CD1c-positive myeloid dendritic cell (primary cell): ENCODE data around the gene ODAD3.
"Not testable (repeated sequence)": the region's sequence is repeated elsewhere in the genome, so short reads cannot be mapped to it uniquely, and the experiment has no call there.

Experiments
- DNase-seq: peaks from one replicate; pipeline ENCODE4 v3.0.0-alpha.2; 2016; ENCODE audit errors: extremely low spot score

The ODAD3 gene

DNA sequence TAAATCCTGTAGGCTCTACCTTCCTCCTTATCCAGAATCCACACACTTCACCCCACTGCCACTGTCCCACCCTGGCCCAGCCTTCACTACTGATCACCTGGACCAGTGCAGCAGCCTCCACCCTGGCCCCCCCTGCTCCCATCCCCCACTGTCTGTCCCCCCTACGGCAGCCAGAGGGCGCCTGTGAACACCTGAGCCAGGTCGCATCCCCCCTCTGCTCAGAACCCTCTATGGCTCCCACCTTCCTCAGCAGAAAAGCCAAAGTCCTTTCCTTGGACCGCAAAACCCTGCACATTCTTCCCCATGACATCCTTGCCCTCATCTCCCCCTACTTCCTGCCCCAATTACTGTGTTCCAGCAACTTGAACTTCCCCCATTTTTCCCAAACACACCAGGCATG lies 25.3 kb upstream of the ODAD3 start:
- DNase-seq, result no peak

DNA sequence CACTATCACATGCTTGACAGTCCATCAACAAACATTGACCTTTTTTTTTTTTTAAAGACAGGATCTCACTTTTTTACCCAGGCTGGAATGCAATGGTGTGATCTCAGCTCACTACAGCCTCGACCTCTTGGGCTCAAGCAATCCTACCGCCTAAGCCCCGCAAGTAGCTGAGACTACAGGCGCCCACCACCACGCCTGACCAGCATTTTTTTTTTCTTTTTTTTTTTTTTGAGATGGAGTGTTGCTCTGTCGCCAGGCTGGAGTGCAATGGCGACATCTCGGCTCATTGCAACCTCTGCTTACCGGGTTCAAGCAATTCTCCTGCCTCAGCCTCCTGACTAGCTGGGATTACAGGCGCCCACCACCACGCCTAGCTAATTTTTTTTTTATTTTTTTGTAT lies 24.0 kb upstream of the ODAD3 start:
- DNase-seq, result not testable (repeated sequence)

DNA sequence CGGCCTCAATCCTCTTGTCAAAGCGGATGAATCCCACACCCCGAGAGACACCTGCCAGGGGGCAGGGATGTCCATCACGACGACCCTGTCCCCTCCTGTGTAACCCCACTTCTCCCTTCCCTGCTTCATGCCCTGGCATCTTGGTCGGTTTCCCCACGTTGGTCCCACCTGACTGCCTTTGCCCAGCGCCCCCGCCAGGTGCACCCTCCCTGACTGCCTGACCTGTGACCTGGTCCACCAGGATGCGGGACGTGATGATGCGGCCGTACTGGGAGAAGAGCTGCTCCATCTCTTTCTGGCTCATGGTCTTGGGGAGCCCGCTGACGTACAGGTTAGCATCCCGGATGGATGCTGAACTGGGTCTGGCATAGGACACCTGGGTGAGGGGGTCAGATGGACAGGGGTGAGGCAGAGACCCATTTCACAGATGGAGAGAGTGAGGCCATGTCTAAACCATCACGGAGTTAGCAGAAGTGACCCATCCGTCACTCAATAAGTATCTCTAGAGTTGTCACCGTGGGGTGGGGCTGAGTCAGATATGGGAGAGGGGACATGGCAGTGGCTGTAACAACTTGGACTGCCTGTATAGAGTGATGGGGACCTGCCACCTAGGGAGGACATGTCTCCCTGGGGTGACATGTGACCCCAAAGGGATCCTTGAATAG lies 23.4 kb upstream of the ODAD3 start:
- DNase-seq, result no peak

DNA sequence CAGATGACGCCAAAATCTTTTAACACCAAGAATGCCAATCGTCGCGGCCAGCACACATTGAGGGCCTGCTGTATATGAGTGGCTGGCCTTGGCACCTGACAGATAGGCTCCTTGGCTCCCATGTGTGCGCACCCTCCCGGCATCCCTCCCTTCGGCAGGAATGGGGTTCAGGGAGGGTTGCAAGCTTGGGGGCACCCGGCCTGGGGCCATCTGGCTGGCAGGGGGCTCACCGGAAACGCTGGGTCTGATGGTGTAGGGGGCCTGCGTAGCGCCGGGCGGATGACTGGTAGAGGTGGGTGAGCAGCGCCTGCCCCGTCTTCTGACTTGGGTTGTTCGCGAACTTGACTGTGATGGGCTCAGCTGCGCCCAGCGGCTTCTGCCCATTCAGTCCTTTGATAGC lies 22.9 kb upstream of the ODAD3 start:
- no peak for DNase-seq

DNA sequence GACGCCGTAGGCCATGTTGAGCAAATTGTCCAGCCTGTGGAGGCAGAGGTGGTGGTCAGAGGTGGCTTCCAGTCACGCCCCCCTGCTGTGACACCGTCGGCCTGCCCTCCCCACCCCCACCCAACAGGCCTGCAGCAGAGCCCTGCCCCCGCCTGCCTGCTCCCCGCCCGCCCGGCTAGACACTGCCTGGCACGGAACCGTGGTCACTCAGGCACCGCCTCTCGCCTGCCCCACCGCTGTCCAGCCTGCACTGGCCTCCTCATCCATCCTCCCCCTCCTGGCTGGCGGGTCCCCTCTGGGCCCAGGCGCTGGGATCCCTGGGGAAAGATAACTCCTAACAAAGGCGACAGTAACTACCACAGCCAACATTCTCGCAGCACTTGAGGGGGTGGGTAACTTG lies 22.2 kb upstream of the ODAD3 start:
- no peak for DNase-seq

DNA sequence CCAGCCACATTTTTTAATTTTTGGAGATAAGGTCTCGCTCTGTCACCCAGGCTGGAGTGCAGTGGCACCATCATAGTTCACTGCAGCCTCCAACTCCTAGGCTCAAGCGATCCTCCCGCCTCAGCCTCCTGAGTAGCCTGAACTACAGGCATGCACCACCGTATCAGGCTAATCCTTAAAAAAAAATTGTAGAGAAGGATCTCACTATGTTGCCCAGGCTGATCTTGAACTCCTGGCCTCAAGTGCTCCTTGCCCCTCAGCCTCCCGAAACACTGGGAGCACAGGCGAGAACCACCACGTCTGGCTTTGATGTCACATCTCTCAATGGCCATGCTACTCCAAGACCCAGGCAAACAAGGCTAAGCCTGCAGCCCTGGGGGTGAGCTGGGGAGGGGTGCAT lies 21.7 kb upstream of the ODAD3 start:
- DNase-seq, result no peak

DNA sequence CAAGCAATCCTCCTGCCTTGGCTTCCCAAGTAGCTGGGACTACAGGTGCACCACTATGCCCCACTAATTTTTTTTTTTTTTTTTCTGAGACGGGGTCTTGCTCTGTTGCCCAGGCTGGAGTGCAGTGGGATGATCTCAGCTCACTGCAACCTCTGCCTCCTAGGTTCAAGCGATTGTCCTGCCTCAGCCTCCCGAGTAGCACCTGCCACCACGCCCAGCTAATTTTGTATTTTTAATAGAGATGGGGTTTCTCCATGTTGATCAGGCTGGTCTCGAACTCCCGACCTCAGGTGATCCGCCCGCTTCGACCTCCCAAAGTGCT lies 20.3 kb upstream of the ODAD3 start:
- not testable (repeated sequence) for DNase-seq

DNA sequence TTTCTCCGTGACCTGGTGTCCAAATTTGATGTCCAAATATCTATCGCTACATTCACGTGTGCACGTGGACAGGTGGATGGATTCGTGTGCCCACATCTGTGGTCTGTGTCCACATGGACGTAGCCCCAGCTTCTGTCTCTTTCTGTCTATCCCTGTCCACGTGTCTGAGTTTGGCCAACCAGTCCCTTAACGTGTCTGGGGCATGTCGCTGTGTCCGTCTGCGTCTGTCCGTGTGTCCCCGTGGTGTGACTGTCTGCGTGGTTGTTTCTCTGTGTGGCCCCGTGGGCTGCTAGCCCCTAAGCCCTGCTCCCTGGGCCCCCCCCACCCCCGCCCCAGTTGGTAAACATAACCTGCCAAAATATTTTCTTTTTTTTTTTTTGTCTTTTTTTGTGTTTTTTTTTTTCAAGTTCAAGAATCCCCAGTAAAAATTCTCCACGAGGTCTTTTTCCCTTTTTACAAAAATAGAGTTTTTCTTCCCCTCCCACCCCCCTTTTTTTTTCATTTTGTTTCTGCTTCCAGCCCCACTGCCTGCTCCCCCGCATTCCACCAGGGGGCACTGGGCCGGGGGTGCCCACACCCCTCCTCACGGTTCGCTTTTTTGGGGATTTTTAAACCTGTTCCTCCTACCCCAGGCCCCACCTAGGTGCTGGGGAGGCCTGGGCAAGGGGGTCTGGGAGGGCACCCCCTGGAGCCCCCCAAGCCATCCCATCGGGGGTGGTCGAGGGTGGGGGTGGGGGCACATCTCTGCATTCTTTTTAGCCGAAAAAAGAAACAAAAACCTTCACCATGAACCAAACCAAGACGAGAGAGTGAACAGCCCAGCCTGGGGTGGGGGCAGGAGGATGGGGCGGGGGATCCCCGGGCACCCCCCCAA lies 18.8 kb upstream of the ODAD3 start:
- no peak for DNase-seq

DNA sequence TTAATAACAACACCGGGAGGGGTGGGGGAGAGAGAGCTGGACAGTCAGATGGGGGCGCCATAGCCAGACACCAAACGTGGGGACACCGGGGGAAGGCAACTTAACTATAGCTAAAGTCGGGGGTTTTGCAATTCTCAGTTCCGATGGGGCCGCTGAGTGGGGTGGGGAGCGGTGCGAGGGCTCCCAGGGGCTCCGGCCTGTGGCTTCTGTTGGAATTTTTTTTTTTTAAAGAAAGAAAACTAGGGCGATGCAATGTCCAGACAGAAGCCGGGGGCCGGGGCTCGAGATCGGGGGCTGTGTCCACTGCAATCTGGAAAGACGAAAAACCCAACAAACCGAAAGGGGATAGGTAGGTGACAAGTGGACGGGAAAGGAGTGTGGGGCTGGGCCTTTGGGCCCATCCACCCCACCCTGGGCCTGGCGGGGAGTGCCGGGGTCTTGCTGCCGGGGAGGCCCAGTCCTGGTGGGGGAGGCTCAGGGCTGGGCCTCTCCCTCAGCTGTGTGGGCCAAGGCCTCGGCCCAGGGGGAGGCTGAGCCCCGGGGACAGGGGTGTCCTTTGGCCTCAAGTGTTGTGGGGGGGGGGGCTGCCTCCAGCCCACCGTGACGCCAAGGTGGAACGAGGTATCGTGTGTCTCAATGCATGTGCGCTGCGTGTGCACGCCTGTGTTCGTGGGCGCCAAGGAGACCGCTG lies 17.8 kb upstream of the ODAD3 start:
- DNase-seq, result no peak

DNA sequence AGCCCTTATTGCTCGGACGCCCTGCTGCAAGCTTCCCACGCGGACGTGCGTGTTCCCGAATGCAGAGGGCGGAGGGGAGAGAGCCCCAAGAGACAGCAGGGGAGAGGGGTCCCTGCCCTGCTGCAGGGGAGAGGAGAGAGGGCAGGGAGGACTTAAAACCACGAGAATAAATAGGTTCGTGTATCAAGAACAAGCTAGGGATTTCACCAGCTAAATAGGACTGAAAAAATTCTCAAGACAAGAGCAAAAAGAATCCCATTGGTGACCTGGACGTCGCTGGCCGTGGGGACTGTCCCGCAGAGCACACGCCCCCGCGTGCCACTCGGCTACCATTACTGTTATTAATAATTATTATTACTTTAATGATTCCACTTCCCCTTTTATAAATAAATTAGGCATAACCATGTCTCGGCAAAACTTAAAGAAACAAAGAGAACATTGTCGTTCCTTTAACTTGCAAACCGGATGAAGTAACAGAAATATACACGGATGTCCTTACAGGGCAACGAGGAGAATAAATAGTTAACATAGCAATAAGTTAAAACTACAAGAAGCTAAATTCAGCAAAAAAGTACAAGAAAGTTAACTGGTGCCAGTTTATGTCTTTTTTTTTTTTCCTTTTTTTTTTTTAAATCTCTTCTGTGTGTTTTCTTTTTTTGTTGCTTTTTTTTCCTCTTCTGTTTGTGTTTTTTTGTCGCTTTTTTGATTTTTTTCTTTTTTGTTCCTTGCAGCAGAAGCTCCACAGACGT lies 17.1 kb upstream of the ODAD3 start:
- no peak for DNase-seq

DNA sequence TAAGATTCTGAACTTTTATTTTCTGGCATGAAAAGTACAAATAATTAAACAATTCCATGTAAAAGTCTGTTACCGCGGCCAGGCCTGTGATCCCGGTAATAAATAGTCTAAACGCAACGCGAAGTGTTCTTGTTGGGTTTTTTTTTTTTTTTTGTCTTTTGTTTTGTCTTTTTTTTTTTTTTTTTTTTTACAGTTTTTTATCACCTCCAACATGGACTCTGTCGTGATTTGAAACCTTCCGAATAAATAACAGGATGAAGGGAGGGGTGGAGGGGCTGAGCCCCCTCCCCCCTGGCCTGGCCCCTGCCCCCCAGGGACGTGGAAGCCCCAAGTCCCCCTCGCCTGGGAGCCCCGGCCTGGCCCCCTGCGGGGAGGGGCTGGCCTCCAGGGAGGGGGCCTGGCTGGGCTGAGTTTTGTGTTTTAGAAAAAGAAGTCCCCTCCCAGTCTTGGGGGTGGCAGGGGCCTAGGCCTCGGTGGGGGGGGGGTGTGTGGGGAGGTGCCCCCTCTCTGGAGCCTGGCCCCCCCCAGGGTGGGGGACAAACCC lies 16.5 kb upstream of the ODAD3 start:
- no peak for DNase-seq

DNA sequence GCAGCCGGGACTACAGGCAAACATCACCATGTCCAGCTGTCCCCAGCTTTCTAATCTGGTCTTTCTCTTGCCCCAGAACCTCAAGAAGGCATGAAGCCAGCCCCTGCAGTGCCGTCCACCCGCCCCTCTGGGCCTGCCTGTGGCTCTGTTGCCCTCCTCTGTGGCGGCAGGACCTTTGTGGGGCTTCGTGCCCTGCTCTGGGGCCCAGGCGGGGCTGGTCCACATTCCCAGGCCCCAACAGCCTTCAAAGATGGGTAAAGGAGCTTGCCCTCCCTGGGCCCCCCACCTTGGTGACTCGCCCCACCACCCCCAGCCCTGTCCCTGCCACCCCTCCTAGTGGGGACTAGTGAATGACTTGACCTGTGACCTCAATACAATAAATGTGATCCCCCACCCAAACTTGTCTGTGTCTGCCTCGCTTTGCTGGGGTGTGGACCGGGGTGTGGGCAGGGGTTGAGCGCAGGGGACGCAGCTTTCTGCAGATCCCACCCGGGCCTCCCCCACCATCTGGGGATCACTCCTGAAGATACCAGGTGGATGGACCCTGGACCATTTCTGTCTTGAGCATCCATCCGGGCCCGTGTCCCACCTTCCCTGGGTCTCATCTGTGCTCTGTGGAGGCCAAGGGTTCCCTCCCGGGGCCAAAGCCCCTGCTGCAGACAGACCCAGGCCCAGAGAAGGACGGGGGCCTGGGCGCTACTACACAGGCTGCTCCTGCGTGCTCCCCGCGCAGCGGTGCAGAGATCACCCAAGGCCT lies 15.8 kb upstream of the ODAD3 start:
- DNase-seq, result no peak

DNA sequence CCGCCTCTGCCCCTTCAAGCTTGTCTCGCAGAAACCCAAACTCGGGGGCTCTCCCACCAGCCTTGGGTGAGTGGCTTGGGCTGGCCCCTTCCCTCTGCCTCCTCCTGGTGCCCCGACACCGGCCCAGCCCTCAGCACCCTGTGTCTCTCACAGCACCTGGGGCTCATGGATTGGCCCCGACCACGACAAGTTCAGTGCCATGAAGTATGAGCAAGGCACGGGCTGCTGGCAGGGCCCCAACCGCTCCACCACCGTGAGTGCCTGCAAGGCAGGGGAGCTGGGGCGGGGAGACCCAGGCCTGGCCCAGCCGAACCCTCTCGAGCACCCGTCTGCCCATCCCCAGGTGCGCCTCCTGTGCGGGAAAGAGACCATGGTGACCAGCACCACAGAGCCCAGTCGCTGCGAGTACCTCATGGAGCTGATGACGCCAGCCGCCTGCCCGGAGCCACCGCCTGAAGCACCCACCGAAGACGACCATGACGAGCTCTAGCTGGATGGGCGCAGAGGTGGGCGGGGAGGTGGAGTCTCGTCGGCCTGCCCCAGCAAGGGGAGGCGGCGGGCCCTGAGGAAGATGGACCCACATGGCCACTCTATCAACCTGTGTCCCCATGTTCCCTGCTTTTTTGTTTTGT lies 14.1 kb upstream of the ODAD3 start:
- no peak for DNase-seq

DNA sequence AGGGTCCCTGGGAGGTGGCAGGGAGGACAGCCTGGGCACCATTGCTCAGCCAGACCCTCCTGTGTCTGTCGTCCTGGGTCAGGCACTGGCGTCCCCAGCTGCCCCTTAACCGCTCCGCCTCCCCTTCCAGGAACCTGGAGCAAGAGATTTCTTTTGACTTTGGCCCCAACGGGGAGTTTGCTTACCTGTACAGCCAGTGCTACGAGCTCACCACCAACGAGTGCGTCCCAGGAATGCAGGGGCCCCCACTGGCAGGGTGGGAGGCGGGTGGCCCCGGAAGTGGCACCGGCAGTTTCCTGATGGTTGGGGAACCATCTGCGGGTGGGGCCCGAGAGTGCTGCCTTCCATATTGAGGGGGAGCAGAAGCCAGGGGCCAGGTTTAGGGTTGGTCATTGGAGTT lies 13.5 kb upstream of the ODAD3 start:
- DNase-seq, result no peak

DNA sequence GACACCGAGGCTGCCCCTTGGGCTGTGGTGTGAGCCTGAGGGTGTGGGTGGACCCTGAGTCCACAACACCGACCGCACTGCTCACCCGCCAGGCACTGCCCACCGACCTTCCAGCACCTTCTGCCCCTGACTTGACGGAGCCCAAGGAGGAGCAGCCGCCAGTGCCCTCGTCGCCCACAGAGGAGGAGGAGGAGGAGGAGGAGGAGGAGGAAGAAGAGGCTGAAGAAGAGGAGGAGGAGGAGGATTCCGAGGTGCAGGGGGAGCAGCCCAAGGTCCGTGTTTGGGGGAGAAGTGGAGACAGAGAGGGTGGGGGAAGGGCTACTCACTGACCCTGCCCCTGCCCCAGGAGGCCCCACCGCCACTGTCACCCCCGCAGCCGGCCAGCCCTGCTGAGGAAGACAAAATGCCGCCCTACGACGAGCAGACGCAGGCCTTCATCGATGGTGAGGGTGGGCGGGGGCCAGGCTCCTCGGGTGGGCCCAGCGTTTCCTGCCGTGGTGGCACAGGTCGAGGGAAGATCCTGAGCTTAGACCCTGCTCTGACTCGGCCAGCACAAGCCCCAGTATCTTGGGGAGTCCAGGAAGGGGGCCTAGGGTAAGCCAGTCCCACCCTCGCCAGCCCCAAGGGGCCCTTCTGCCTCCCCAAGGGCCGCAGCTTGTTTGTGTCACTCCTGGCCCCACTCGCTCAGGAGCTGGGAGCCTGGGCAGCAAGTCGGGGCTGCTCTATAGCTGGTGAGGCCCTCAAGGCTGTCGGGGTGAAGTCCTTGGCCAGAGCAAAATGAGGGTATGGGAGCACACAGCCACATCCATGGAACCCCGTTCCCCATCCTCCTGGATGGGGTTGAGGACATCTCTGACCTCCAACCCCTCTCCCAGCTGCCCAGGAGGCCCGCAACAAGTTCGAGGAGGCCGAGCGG lies 12.7 kb upstream of the ODAD3 start:
- no peak for DNase-seq

DNA sequence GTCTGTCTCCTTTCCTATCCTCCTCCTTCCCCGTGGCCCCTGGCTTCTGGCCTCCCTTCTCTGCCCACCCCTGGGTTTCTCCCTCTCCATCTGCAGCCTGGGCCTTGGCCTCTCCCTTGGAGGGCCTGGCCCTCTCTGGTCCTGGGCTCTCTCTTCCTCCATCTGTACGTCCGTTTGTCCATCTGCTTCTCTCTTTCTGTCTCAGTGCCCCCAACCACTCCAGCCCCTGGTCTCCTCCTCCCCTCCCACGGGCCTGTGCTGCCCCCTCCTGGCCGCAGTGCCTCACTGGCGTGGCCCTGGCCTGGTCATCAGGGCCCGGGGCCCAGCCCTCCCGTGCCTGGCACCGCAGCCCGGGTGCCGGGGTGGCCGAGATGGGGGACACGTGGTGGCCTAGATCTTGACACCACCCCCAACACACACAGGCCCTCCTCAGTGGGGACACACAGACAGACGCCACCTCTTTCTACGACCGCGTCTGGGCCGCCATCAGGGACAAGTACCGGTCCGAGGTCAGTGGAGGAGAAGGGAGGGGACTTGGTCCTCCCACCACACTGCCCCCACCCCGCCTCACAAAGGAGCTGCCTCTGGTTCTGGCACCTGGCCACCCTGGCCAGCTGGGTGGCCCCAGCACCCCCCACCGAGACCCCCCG lies 11.9 kb upstream of the ODAD3 start:
- DNase-seq, result peak; percentile 51

DNA sequence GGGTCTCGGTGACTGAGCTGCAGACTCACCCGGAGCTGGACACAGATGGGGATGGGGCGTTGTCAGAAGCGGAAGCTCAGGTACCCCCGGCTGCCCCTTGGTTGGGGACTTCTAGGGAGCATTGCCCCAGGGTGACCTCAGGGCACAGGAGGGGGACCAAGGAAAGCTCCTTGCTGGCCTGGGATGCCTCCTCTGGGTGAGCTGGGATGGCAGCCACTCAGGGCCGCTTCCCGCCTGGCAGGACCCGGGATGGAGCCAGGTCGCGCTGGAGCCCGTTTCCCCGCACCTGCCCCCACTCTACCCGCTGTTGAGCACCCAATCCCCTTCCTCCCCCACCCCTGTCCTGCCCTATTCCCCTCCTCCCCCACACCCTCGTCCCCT lies 11.3 kb upstream of the ODAD3 start:
- no peak for DNase-seq

DNA sequence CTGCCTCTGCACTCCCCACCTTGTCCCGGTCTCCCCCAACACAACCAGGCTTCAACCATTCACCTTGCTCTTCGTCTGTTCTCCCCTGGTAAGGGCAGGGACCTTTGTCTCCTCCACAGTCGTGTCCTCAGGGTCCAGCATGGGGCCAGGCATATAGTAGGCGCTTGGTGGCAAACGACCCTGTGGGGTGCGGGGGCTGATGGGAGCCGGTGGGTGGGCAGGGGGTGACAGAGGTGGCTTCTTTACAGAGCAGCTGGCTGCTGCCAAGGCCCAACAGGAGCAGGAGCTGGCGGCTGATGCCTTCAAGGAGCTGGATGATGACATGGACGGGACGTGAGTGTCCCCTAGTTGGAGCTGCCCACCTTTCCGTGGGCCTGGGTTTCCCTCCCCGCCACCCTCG lies 10.2 kb upstream of the ODAD3 start:
- DNase-seq, result no peak

DNA sequence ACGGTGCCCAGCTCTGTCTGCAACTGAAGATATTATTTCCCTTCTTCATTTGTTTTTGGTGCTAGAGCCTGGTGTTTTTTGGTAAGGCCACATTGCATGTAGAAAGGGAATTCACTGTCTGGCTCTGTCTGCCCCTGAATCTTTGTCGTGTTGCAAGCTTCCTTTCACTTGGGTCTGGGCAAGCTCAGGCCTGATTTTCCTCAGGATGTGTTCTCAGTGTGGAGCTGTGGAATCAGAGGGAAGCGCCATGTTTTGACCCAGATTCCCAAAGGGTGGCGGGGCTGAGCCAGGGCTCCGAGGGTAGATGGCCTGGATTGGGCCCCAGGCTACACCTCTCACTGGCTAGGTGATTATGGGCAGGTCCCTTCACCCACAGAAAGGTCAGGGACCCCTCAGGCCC lies 9.1 kb upstream of the ODAD3 start:
- no peak for DNase-seq
